Prostate gland (tissue), 2 donors: ENCODE data around the gene RETREG2.

Experiments used
- POLR2A ChIP-seq: fragments of 450-650 bp; IDR thresholded peaks from one replicate; pipeline ENCODE4 v1.6.1; 2016; ENCODE audit warnings: antibody characterized with exemption, mild to moderate bottlenecking
- POLR2AphosphoS5 ChIP-seq: sonication (generic); formaldehyde crosslinking; IDR thresholded peaks from one replicate; pipeline ENCODE4 v1.6.1; 2017; ENCODE audit warnings: antibody characterized with exemption
- TF ChIP-seq, protein P1 (sequence below), 4 experiments: fragments of 200-600 bp in 2 of 4; fragments of 450-650 bp in 2 of 4; sonication (generic) in 2 of 4; IDR thresholded peaks; 1 replicate in 3 of 4; 2 replicates in 1 of 4; pipeline ENCODE4 v1.5.1; 2016 to 2019; ENCODE audit warnings: antibody characterized with exemption in 4 of 4, mild to moderate bottlenecking in 2 of 4, moderate library complexity in 2 of 4

DNA sequence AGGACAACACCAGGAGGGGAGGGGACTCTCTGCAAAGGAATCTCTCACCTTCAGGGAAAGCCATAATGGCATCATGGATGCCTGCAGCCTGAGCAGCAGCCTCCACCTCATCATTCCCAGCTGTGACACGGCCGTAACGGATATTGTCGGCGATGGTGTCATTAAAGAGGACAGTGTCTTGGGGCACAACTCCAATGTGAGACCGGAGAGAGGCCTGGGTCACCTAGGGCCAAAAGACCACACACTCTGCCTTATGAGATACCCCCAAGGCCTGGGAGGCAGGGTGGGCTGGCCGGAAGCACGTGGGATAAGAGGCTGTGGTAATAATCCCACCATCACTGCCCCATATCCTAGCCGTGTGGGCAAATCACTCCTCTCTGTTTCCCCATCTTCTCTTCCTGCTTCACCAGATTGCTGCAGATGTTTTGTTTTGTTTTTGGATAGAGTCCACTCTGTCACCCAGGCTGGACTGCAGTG, 32.8 kb downstream of the RETREG2 start:
- TF ChIP-seq POLR2A (no peak), POLR2AphosphoS5 (no peak)
- TF ChIP-seq, protein P1, sequence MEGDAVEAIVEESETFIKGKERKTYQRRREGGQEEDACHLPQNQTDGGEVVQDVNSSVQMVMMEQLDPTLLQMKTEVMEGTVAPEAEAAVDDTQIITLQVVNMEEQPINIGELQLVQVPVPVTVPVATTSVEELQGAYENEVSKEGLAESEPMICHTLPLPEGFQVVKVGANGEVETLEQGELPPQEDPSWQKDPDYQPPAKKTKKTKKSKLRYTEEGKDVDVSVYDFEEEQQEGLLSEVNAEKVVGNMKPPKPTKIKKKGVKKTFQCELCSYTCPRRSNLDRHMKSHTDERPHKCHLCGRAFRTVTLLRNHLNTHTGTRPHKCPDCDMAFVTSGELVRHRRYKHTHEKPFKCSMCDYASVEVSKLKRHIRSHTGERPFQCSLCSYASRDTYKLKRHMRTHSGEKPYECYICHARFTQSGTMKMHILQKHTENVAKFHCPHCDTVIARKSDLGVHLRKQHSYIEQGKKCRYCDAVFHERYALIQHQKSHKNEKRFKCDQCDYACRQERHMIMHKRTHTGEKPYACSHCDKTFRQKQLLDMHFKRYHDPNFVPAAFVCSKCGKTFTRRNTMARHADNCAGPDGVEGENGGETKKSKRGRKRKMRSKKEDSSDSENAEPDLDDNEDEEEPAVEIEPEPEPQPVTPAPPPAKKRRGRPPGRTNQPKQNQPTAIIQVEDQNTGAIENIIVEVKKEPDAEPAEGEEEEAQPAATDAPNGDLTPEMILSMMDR (IDR thresholded peaks at IDR 0.05): no peak
